IMR-90 (cell line): ENCODE results near the gene OCSTAMP. TPM values are rescaled to one million over a fixed set of nuclear protein-coding genes. Genes with fewer than 3 reads are reported as not detected.

Experiments
- ATAC-seq: fragments of 200-7000 bp; cut with Tn5 transposase; 2 replicates; pipeline ENCODE4 v1.9.1; 2020; ENCODE audit warnings: low read depth, mild to moderate bottlenecking, moderate library complexity
- BruUV-seq: library from RNA; stranded (reverse); fragments of 400-500 nt; replicated peaks from 2 replicates; lab custom pipeline; 2021; lab: Mats Ljungman, UMichigan
- CTCF ChIA-PET: fragments of 300-600 bp; formaldehyde crosslinking; extraction: SDS; loops from one replicate; lab custom pipeline; 2021; ENCODE audit warnings: antibody characterized with exemption; lab: Yijun Ruan, JAX
- POLR2A ChIA-PET: fragments of 300-600 bp; sonication (Branson Sonifier 250); formaldehyde crosslinking; loops from one replicate; lab custom pipeline; 2022; ENCODE audit warnings: antibody characterized with exemption; ENCODE audit not compliant: unreplicated experiment; lab: Charles Lee
- DNase-seq: peaks from one replicate; pipeline ENCODE4 v3.0.0; 2013
- H2AFZ ChIP-seq: replicated peaks from 2 replicates; pipeline ENCODE3; 2013; ENCODE audit warnings: low read length, mild to moderate bottlenecking; ENCODE audit not compliant: poor library complexity
- H2AK5ac ChIP-seq: 2 replicates; pipeline ENCODE4 v1.6.1; 2013; ENCODE audit warnings: low read depth, low read length, inconsistent platforms
- H2AK9ac ChIP-seq: replicated peaks from 2 replicates; pipeline ENCODE3; 2013; ENCODE audit warnings: mild to moderate bottlenecking, low read depth, low read length, moderate library complexity; ENCODE audit not compliant: poor library complexity
- H2BK120ac ChIP-seq: 2 replicates; pipeline ENCODE4 v1.6.1; 2013; ENCODE audit warnings: low read depth, low read length, inconsistent platforms
- H2BK15ac ChIP-seq: 3 replicates; pipeline ENCODE4 v1.6.1; 2013; ENCODE audit warnings: low read depth, low read length, inconsistent platforms
- H2BK20ac ChIP-seq: 2 replicates; pipeline ENCODE4 v1.6.1; 2013; ENCODE audit warnings: low read depth, mild to moderate bottlenecking, inconsistent platforms, low read length, moderate library complexity
- H2BK5ac ChIP-seq: 2 replicates; pipeline ENCODE4 v1.6.1; 2013; ENCODE audit warnings: mild to moderate bottlenecking, low read depth, low read length, inconsistent platforms; ENCODE audit not compliant: poor library complexity, severe bottlenecking
- H3K14ac ChIP-seq: replicated peaks from 2 replicates; pipeline ENCODE4 v1.6.1; 2013; ENCODE audit warnings: low read depth, low read length, inconsistent platforms
- H3K18ac ChIP-seq: 2 replicates; pipeline ENCODE4 v1.6.1; 2013; ENCODE audit warnings: low read depth, low read length, control low read depth
- H3K23ac ChIP-seq: 2 replicates; pipeline ENCODE4 v1.6.1; 2013; ENCODE audit warnings: low read depth, low read length, inconsistent platforms
- H3K27ac ChIP-seq: 2 replicates; pipeline ENCODE4 v1.5.1; 2013; ENCODE audit warnings: mild to moderate bottlenecking, control low read depth, low read length; ENCODE audit not compliant: insufficient read depth
- H3K27me3 ChIP-seq: 2 replicates; pipeline ENCODE4 v1.6.1; 2013; ENCODE audit warnings: low read length; ENCODE audit not compliant: control insufficient read depth, insufficient read depth
- H3K36me3 ChIP-seq: 2 replicates; pipeline ENCODE4 v1.6.1; 2013; ENCODE audit warnings: low read length, mixed read lengths; ENCODE audit not compliant: control insufficient read depth, insufficient read depth
- H3K4ac ChIP-seq: 2 replicates; pipeline ENCODE4 v1.6.1; 2013; ENCODE audit warnings: low read depth, low read length, inconsistent platforms
- H3K4me1 ChIP-seq: 2 replicates; pipeline ENCODE4 v1.6.1; 2013; ENCODE audit warnings: low read length, mixed read lengths; ENCODE audit not compliant: control insufficient read depth, insufficient read depth
- H3K4me2 ChIP-seq: 2 replicates; pipeline ENCODE4 v1.6.1; 2013; ENCODE audit warnings: low read depth, mild to moderate bottlenecking, control low read depth, low read length, moderate library complexity
- H3K4me3 ChIP-seq: 2 replicates; pipeline ENCODE4 v1.5.1; 2013; ENCODE audit warnings: low read depth, mild to moderate bottlenecking, control low read depth, low read length, moderate library complexity; ENCODE audit not compliant: insufficient read depth
- H3K56ac ChIP-seq: 2 replicates; pipeline ENCODE4 v1.6.1; 2013; ENCODE audit warnings: low read length, inconsistent platforms; ENCODE audit not compliant: insufficient read depth; ENCODE audit errors: extremely low read depth
- H3K79me1 ChIP-seq, 2 experiments: 2 replicates each; pipeline ENCODE4 v1.6.1; 2013; ENCODE audit warnings: low read length in 2 of 2, inconsistent platforms in 1 of 2, low read depth in 1 of 2
- H3K9ac ChIP-seq: 2 replicates; pipeline ENCODE4 v1.6.1; 2013; ENCODE audit warnings: low read depth, low read length, control low read depth
- H3K9me1 ChIP-seq: 2 replicates; pipeline ENCODE4 v1.6.1; 2013; ENCODE audit warnings: low read length, inconsistent platforms; ENCODE audit not compliant: insufficient read depth
- H3K9me3 ChIP-seq: 2 replicates; pipeline ENCODE4 v1.6.1; 2013; ENCODE audit warnings: low read length; ENCODE audit not compliant: control insufficient read depth, insufficient read depth
- H4K20me1 ChIP-seq: 2 replicates; pipeline ENCODE4 v1.6.1; 2013; ENCODE audit warnings: low read length, inconsistent platforms; ENCODE audit not compliant: insufficient read depth
- H4K5ac ChIP-seq: 2 replicates; pipeline ENCODE4 v1.6.1; 2013; ENCODE audit warnings: mild to moderate bottlenecking, low read depth, low read length, control low read depth
- H4K8ac ChIP-seq, 2 experiments: 2 replicates each; pipeline ENCODE4 v1.6.1; 2013; ENCODE audit warnings: low read depth in 2 of 2, low read length in 2 of 2, control low read depth in 1 of 2, inconsistent platforms in 1 of 2
- H4K91ac ChIP-seq: 2 replicates; pipeline ENCODE4 v1.6.1; 2013; ENCODE audit warnings: low read depth, low read length, inconsistent platforms; ENCODE audit not compliant: insufficient read depth
- BHLHE40 ChIP-seq: fragments of 150-350 bp; IDR thresholded peaks from 2 replicates; pipeline ENCODE4 v1.6.1; 2016; ENCODE audit warnings: mild to moderate bottlenecking, low read depth, low read length
- CEBPB ChIP-seq: IDR thresholded peaks from 2 replicates; pipeline ENCODE4 v1.6.1; 2012; ENCODE audit warnings: low read depth, low read length, improper control_type of control experiment
- CHD1 ChIP-seq: IDR thresholded peaks from 2 replicates; pipeline ENCODE4 v1.6.1; 2012; ENCODE audit warnings: low read depth, low read length, improper control_type of control experiment
- CTCF ChIP-seq: conservative IDR thresholded peaks from 2 replicates; pipeline ENCODE4 v1.5.1; 2012; ENCODE audit warnings: mild to moderate bottlenecking, low read depth, low read length, improper control_type of control experiment
- ELK1 ChIP-seq: fragments of 150-350 bp; IDR thresholded peaks from 2 replicates; pipeline ENCODE4 v1.6.1; 2016; ENCODE audit warnings: low read depth, mild to moderate bottlenecking, low read length, moderate library complexity, borderline replicate concordance
- FOS ChIP-seq: fragments of 150-350 bp; IDR thresholded peaks from 2 replicates; pipeline ENCODE4 v1.6.1; 2016; ENCODE audit warnings: low read depth, low read length
- MAFK ChIP-seq: IDR thresholded peaks from 2 replicates; pipeline ENCODE4 v1.6.1; 2012; ENCODE audit warnings: low read depth, low read length, improper control_type of control experiment
- MAZ ChIP-seq: IDR thresholded peaks from 2 replicates; pipeline ENCODE4 v1.6.1; 2012; ENCODE audit warnings: low read depth, mild to moderate bottlenecking, low read length, improper control_type of control experiment, moderate library complexity, borderline replicate concordance
- MXI1 ChIP-seq: IDR thresholded peaks from 2 replicates; pipeline ENCODE4 v1.6.1; 2012; ENCODE audit warnings: low read depth, mild to moderate bottlenecking, low read length, moderate library complexity, borderline replicate concordance
- NFE2L2 ChIP-seq: fragments of 150-350 bp; IDR thresholded peaks from 2 replicates; pipeline ENCODE4 v1.6.1; 2016; ENCODE audit warnings: low read depth, mild to moderate bottlenecking, low read length
- POLR2A ChIP-seq: IDR thresholded peaks from 2 replicates; pipeline ENCODE4 v1.6.1; 2012; ENCODE audit warnings: mild to moderate bottlenecking, low read depth, low read length
- RAD21 ChIP-seq: IDR thresholded peaks from 2 replicates; pipeline ENCODE4 v1.6.1; 2012; ENCODE audit warnings: low read length, improper control_type of control experiment
- RCOR1 ChIP-seq: IDR thresholded peaks from 2 replicates; pipeline ENCODE4 v1.6.1; 2012; ENCODE audit warnings: mild to moderate bottlenecking, low read length, improper control_type of control experiment; ENCODE audit not compliant: insufficient replicate concordance
- RFX5 ChIP-seq: IDR thresholded peaks from 2 replicates; pipeline ENCODE4 v1.8.0; 2012; ENCODE audit warnings: low read depth, mild to moderate bottlenecking, low read length, moderate library complexity
- SMC3 ChIP-seq: fragments of 150-350 bp; IDR thresholded peaks from 2 replicates; pipeline ENCODE4 v1.6.1; 2016; ENCODE audit warnings: low read depth, mild to moderate bottlenecking, antibody characterized with exemption, low read length, moderate library complexity
- USF2 ChIP-seq: fragments of 150-350 bp; IDR thresholded peaks from 2 replicates; pipeline ENCODE4 v1.6.1; 2017; ENCODE audit warnings: mild to moderate bottlenecking, antibody characterized with exemption, low read length, low read depth
- WGBS, 2 experiments: methylation state at CpG; one replicate each; pipeline versions ENCODE4 v1.1.5 to v1.1.7; 2013; ENCODE audit warnings: missing lambda C conversion rate in 2 of 2; ENCODE audit not compliant: insufficient read length in 1 of 2; ENCODE audit errors: extremely low coverage in 2 of 2; 5-methylcytosine and 5-hydroxymethylcytosine counted together
- dilution Hi-C: fragments of 300-500 bp; cut with HindIII; formaldehyde crosslinking; loops from one replicate; pipeline ENCODE4 v1.14.3; 2018; ENCODE audit warnings: low sequenced_read_pairs; ENCODE audit not compliant: unreplicated experiment
- in situ Hi-C: fragments of 300-500 bp; cut with MboI; formaldehyde crosslinking; loops from 3 replicates; pipeline ENCODE4 v1.14.3; 2019; ENCODE audit warnings: low sequenced_read_pairs, inconsistent platforms, mixed read lengths
- intact Hi-C: fragments of 100-400 bp; cut with micrococcal nuclease; formaldehyde crosslinking; loops from 2 replicates; pipeline ENCODE4 v1.10.0; 2022
- polyA plus RNA-seq, 3 experiments: library from polyadenylated mRNA; depleted of rRNA; stranded (reverse); fragments of >200 nt; gene quantifications; 2 replicates each; pipeline ENCODE4 v1.2.3, GENCODE V29; 2012; ENCODE audit warnings: low replicate concordance in 1 of 3
- total RNA-seq: library from RNA; depleted of rRNA; stranded (reverse); fragments of >200 nt; gene quantifications from 2 replicates; pipeline ENCODE4 v1.2.3, GENCODE V29; 2012

The OCSTAMP gene
- total and polyA plus RNA-seq, 2 of the 4 experiments (the other 2 are of a cell fraction), result not detected

GRCh38 chr20:46599227-46599987 lies 49.0 kb upstream of the OCSTAMP start:
- Histone ChIP-seq H3K56ac (no peak overlapping the region), H2BK5ac (no peak overlapping the region), H3K27ac (no peak overlapping the region), H3K27me3 (no peaks in the 10 kb centered on the region), H3K9ac (no peak overlapping the region), H2AK5ac (no peak overlapping the region), H3K18ac (no peak overlapping the region), H2BK120ac (no peak overlapping the region), H3K36me3 (no peaks in the 10 kb centered on the region), H4K8ac (no peak overlapping the region), H3K79me1 (no peaks in the 10 kb centered on the region), H4K5ac (no peak overlapping the region), H4K20me1 (no peaks in the 10 kb centered on the region), H2AFZ (no peak overlapping the region), H3K4me2 (no peak overlapping the region), H2BK15ac (no peak overlapping the region), H3K4me3 (no peak overlapping the region), H3K9me3 (no peaks in the 10 kb centered on the region), H2AK9ac (no peak overlapping the region), H3K9me1 (no peaks in the 10 kb centered on the region), H3K23ac (no peak overlapping the region), H3K4me1 (no peaks in the 10 kb centered on the region), H2BK20ac (no peak overlapping the region), H3K4ac (no peak overlapping the region), H3K14ac (no peak overlapping the region), H4K91ac (no peak overlapping the region)
- in situ Hi-C loops (no loop called here), intact Hi-C loops (loop anchor here (10.0 kb wide), 1 partner anchor 55 kb away; the partner anchor contains the start of gene SLC13A3), dilution Hi-C loops (no loop called here)
- WGBS, 2 experiments, result 88% methylated on average over 3 of the region's 8 CpGs; no CpG with 5 or more reads in 1 of the 2 experiments
- no peak for ATAC-seq
- ChIA-PET POLR2A (no interaction called here), CTCF (no interaction called here)
- TF ChIP-seq CHD1 (no peak), RCOR1 (no peak), MAZ (no peak), NFE2L2 (no peak), USF2 (no peak), SMC3 (no peak), BHLHE40 (no peak), FOS (no peak), CEBPB (no peak), ELK1 (no peak), RFX5 (no peak), MXI1 (no peak), CTCF (no peak), MAFK (no peak), POLR2A (no peak), RAD21 (no peak)
- no peak for DNase-seq
- BruUV-seq, result no TSS peak
